Thyroid gland (tissue), 4 donors: ENCODE data around the gene TRAK1.

Source experiments
- CTCF ChIP-seq, 6 experiments: fragments of 200-600 bp in 3 of 6; fragments of 450-650 bp in 3 of 6; sonication (generic) in 3 of 6; IDR thresholded peaks; one replicate each; pipeline ENCODE4 v1.5.1; 2016 to 2019; ENCODE audit warnings: antibody characterized with exemption in 6 of 6, mild to moderate bottlenecking in 2 of 6, inconsistent platforms in 1 of 6, moderate library complexity in 1 of 6
- POLR2A ChIP-seq, 2 donors: fragments of 450-650 bp; IDR thresholded peaks; one replicate each; pipeline ENCODE4 v1.6.1; 2017; ENCODE audit warnings: antibody characterized with exemption in 2 of 2, mild to moderate bottlenecking in 2 of 2, moderate library complexity in 1 of 2

- TF ChIP-seq CTCF (IDR thresholded peaks at IDR 0.05), result no peak
- TF ChIP-seq POLR2A (IDR thresholded peaks at IDR 0.05), result no peak
Measured at GRCh38 chr3:42225486-42226363, 134.6 kb downstream of the TRAK1 start.
